ENCODE data around the gene UBASH3B.
A peak's percentile ranks its signal among the peaks of the same experiment; 100 is the strongest.

Gene UBASH3B

GRCh38 chr11:122646549-122647340 lies 8.8 kb upstream of the UBASH3B start:
- H3K9me3 ChIP-seq (ENCODE audit: control insufficient read depth in 2 of 2, low read length in 2 of 2), result no peaks in the 10 kb centered on the region
- no peaks in the 10 kb centered on the region for H3K27me3 ChIP-seq (ENCODE audit: control insufficient read depth in 2 of 2, insufficient read depth in 2 of 2, low read length in 2 of 2)
- H3K9ac ChIP-seq (ENCODE audit: low read depth in 1 of 2, low read length in 2 of 2), result no peak overlapping the region
- no peak overlapping the region for H3K27ac ChIP-seq (ENCODE audit: low read depth in 2 of 2, low read length in 2 of 2)
- no peak overlapping the region for H3K4me3 ChIP-seq (ENCODE audit: low read length in 2 of 2)
- H3K36me3 ChIP-seq (ENCODE audit: control insufficient read depth in 2 of 2, insufficient read depth in 2 of 2, low read length in 2 of 2), result no peaks in the 10 kb centered on the region
- H3K4me1 ChIP-seq (ENCODE audit: control insufficient read depth in 2 of 2, insufficient read depth in 2 of 2, low read length in 2 of 2), result no peaks in the 10 kb centered on the region

- no peaks in the 10 kb centered on the region for H3K36me3 ChIP-seq (ENCODE audit: control insufficient read depth in 2 of 2, insufficient read depth in 2 of 2, low read length in 2 of 2)
- no peak overlapping the region for H3K27ac ChIP-seq (ENCODE audit: low read depth in 2 of 2, low read length in 2 of 2)
Observed at GRCh38 chr11:122647736-122648275, 7.7 kb upstream of the UBASH3B start.

GRCh38 chr11:122649116-122649515 lies 6.4 kb upstream of the UBASH3B start:
- no peak overlapping the region for H3K27ac ChIP-seq (ENCODE audit: low read depth in 2 of 2, low read length in 2 of 2)
- H3K27me3 ChIP-seq (ENCODE audit: control insufficient read depth in 2 of 2, insufficient read depth in 2 of 2, low read length in 2 of 2), result peaks cover 0 to 8% of the 10 kb centered on the region in 2 donors
- no peaks in the 10 kb centered on the region for H3K36me3 ChIP-seq (ENCODE audit: control insufficient read depth in 2 of 2, insufficient read depth in 2 of 2, low read length in 2 of 2)
- no peaks in the 10 kb centered on the region for H3K9me3 ChIP-seq (ENCODE audit: control insufficient read depth in 2 of 2, low read length in 2 of 2)
- H3K4me1 ChIP-seq (ENCODE audit: control insufficient read depth in 2 of 2, insufficient read depth in 2 of 2, low read length in 2 of 2), result no peaks in the 10 kb centered on the region
- no peak overlapping the region for H3K4me3 ChIP-seq (ENCODE audit: low read length in 2 of 2)
- H3K9ac ChIP-seq (ENCODE audit: low read depth in 1 of 2, low read length in 2 of 2), result no peak overlapping the region

More at GRCh38 chr11:122647736-122648275, 7.7 kb upstream of the UBASH3B start:
- Histone ChIP-seq H3K9me3 (ENCODE audit: control insufficient read depth in 2 of 2, low read length in 2 of 2) (no peaks in the 10 kb centered on the region), H3K9ac (ENCODE audit: low read depth in 1 of 2, low read length in 2 of 2) (no peak overlapping the region), H3K4me3 (ENCODE audit: low read length in 2 of 2) (no peak overlapping the region), H3K27me3 (ENCODE audit: control insufficient read depth in 2 of 2, insufficient read depth in 2 of 2, low read length in 2 of 2) (no peaks in the 10 kb centered on the region), H3K4me1 (ENCODE audit: control insufficient read depth in 2 of 2, insufficient read depth in 2 of 2, low read length in 2 of 2) (no peaks in the 10 kb centered on the region)

- Histone ChIP-seq H3K9me3 (ENCODE audit: control insufficient read depth in 2 of 2, low read length in 2 of 2) (no peaks in the 10 kb centered on the region), H3K36me3 (ENCODE audit: control insufficient read depth in 2 of 2, insufficient read depth in 2 of 2, low read length in 2 of 2) (no peaks in the 10 kb centered on the region), H3K4me1 (ENCODE audit: control insufficient read depth in 2 of 2, insufficient read depth in 2 of 2, low read length in 2 of 2) (peaks cover 0 to 2% of the 10 kb centered on the region in 2 donors), H3K4me3 (ENCODE audit: low read length in 2 of 2) (no peak overlapping the region), H3K27ac (ENCODE audit: low read depth in 2 of 2, low read length in 2 of 2) (no peak overlapping the region), H3K27me3 (ENCODE audit: control insufficient read depth in 2 of 2, insufficient read depth in 2 of 2, low read length in 2 of 2) (peaks cover 0 to 11% of the 10 kb centered on the region in 2 donors), H3K9ac (ENCODE audit: low read depth in 1 of 2, low read length in 2 of 2) (no peak overlapping the region)
Observed at GRCh38 chr11:122650619-122651018, 4.9 kb upstream of the UBASH3B start.

DNA sequence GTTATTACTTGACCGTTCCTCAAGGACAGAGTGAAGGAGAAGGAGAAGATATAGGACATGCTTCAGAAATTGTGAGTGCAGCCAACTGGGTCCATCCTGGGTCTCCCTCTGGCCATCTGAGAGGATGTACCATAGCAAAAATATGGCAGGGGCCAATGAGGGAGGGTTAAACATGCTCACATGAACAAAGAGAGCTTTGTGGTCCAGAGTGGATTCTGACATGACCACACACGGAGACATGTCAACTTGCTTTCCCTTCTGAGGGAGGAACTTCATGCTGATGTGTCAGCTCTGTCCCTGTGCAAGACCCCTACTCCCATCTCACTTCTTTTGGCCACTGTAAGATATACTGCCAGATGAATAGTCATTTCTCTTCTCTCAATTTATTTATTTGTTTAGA lies 3.0 kb upstream of the UBASH3B start:
- H3K4me1 ChIP-seq (ENCODE audit: control insufficient read depth in 2 of 2, insufficient read depth in 2 of 2, low read length in 2 of 2), result peaks cover 6 to 9% of the 10 kb centered on the region in 2 donors
- H3K27ac ChIP-seq (ENCODE audit: low read depth in 2 of 2, low read length in 2 of 2), result no peak overlapping the region
- no peak overlapping the region for H3K9ac ChIP-seq (ENCODE audit: low read depth in 1 of 2, low read length in 2 of 2)
- H3K27me3 ChIP-seq (ENCODE audit: control insufficient read depth in 2 of 2, insufficient read depth in 2 of 2, low read length in 2 of 2), result peaks cover 4 to 11% of the 10 kb centered on the region in 2 donors
- H3K9me3 ChIP-seq (ENCODE audit: control insufficient read depth in 2 of 2, low read length in 2 of 2), result no peaks in the 10 kb centered on the region
- no peak overlapping the region for H3K4me3 ChIP-seq (ENCODE audit: low read length in 2 of 2)
- H3K36me3 ChIP-seq (ENCODE audit: control insufficient read depth in 2 of 2, insufficient read depth in 2 of 2, low read length in 2 of 2), result no peaks in the 10 kb centered on the region

DNA sequence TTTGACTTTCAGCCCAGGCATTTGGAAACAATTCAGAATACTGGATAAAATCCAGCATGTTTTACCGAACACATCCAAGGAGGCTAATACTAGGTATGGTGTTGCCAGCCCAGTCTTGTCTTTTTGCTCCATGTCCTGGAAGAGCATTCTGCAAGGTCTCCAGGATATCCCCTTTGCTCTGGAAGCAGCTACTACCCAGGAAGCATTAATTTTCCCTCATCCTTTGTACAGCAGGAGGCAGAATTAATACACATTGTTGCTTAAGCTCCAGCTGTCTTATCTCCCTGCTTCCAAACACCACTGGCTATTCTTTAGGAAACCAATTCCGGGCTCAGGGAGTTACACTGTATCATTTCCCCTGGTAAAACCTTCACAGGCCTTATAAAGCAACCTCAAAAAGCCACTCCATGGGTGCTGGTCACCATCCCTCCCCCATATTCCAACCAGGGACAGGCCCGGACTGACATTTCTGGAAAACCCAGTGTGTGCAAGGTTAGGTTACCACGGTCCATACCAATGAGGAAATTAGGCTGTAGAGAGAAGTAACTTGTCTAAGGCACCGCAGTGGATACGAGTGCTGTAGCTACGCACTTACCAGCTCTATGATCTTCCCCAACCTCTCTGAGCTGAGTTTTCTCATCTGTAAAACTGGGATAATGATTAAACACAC lies 1.5 kb upstream of the UBASH3B start:
- no peak overlapping the region for H3K27ac ChIP-seq (ENCODE audit: low read depth in 2 of 2, low read length in 2 of 2)
- H3K4me3 ChIP-seq (ENCODE audit: low read length in 2 of 2), result no peak overlapping the region

DNA sequence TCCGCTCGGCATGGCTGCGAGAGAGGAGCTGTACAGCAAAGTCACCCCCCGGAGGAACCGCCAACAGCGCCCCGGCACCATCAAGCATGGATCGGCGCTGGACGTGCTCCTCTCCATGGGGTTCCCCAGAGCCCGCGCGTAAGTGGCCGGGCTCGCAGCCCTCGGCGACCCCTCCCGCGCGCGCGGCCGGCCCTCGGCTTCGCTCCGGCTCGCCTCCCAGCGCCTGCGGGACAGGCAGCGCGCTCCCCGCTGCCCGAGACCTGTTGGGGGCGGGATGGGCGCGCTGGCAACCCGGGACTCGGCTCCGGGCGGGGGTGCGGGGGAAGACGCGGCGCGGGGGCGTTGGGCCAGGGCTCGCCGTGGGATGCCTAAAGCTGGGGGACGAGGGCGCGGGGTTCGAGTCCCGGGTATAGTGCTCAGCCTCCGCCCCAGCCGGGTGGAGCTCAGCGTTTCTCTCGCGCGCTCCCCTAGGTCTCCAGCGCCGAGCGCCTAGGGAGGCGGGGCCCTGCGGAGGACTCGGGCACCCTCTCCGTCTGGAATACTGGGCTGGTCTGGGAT lies 630 bp downstream of the UBASH3B start:
- Histone ChIP-seq H3K27me3 (ENCODE audit: control insufficient read depth in 2 of 2, insufficient read depth in 2 of 2, low read length in 2 of 2) (peaks cover 4 to 11% of the 10 kb centered on the region in 2 donors), H3K4me1 (ENCODE audit: control insufficient read depth in 2 of 2, insufficient read depth in 2 of 2, low read length in 2 of 2) (peaks cover 6 to 9% of the 10 kb centered on the region in 2 donors), H3K9me3 (ENCODE audit: control insufficient read depth in 2 of 2, low read length in 2 of 2) (no peaks in the 10 kb centered on the region), H3K36me3 (ENCODE audit: control insufficient read depth in 2 of 2, insufficient read depth in 2 of 2, low read length in 2 of 2) (no peaks in the 10 kb centered on the region), H3K4me3 (ENCODE audit: low read length in 2 of 2) (peak overlapping the region; percentile 75 to 79), H3K9ac (ENCODE audit: low read depth in 1 of 2, low read length in 2 of 2) (peak overlapping the region; percentile 72 to 75), H3K27ac (ENCODE audit: low read depth in 2 of 2, low read length in 2 of 2) (peak overlapping the region; percentile 76 to 83)

More for the DNA sequence above, 1.5 kb upstream of the UBASH3B start:
- H3K4me1 ChIP-seq (ENCODE audit: control insufficient read depth in 2 of 2, insufficient read depth in 2 of 2, low read length in 2 of 2), result peaks cover 6 to 9% of the 10 kb centered on the region in 2 donors
- H3K27me3 ChIP-seq (ENCODE audit: control insufficient read depth in 2 of 2, insufficient read depth in 2 of 2, low read length in 2 of 2), result peaks cover 4 to 11% of the 10 kb centered on the region in 2 donors
- H3K9ac ChIP-seq (ENCODE audit: low read depth in 1 of 2, low read length in 2 of 2), result no peak overlapping the region
- no peaks in the 10 kb centered on the region for H3K9me3 ChIP-seq (ENCODE audit: control insufficient read depth in 2 of 2, low read length in 2 of 2)
- H3K36me3 ChIP-seq (ENCODE audit: control insufficient read depth in 2 of 2, insufficient read depth in 2 of 2, low read length in 2 of 2), result no peaks in the 10 kb centered on the region

DNA sequence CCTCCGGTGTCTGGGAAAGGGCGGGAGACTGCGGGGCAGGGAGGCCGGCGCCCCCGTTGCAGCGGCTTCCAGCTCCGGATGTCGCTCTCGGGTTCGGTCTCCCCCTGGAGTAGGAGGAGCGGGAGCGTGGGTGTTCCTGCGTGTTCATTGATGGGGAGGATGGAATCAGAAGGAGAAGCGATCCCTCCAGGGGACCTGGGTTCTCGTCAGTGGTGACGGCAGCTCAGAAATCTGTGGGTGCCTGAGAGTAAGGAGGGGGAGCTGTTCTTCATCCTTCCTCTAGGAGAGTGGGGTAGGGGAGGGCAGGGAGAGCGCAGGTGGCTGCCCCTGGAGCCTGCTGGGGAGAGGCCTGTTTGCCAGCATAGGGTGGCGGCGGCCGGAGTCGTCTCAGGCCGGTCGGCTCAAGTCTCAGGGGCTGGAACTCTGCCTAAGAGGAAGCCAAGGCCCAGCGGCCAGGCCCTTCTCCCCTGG lies 1.1 kb downstream of the UBASH3B start:
- H3K9me3 ChIP-seq (ENCODE audit: control insufficient read depth in 2 of 2, low read length in 2 of 2), result no peaks in the 10 kb centered on the region
- H3K9ac ChIP-seq (ENCODE audit: low read depth in 1 of 2, low read length in 2 of 2), result peak overlapping the region; percentile 56 to 75
- peak overlapping the region; percentile 76 to 83 for H3K27ac ChIP-seq (ENCODE audit: low read depth in 2 of 2, low read length in 2 of 2)
- H3K4me3 ChIP-seq (ENCODE audit: low read length in 2 of 2), result peak overlapping the region; percentile 75 to 79
- H3K4me1 ChIP-seq (ENCODE audit: control insufficient read depth in 2 of 2, insufficient read depth in 2 of 2, low read length in 2 of 2), result peaks cover 6 to 9% of the 10 kb centered on the region in 2 donors
- H3K27me3 ChIP-seq (ENCODE audit: control insufficient read depth in 2 of 2, insufficient read depth in 2 of 2, low read length in 2 of 2), result peaks cover 4 to 11% of the 10 kb centered on the region in 2 donors
- H3K36me3 ChIP-seq (ENCODE audit: control insufficient read depth in 2 of 2, insufficient read depth in 2 of 2, low read length in 2 of 2), result no peaks in the 10 kb centered on the region

GRCh38 chr11:122659676-122660554 lies 4.4 kb downstream of the UBASH3B start:
- H3K36me3 ChIP-seq (ENCODE audit: control insufficient read depth in 2 of 2, insufficient read depth in 2 of 2, low read length in 2 of 2), result no peaks in the 10 kb centered on the region
- peaks cover 6 to 9% of the 10 kb centered on the region in 2 donors for H3K4me1 ChIP-seq (ENCODE audit: control insufficient read depth in 2 of 2, insufficient read depth in 2 of 2, low read length in 2 of 2)
- H3K4me3 ChIP-seq (ENCODE audit: low read length in 2 of 2), result no peak overlapping the region
- no peak overlapping the region for H3K27ac ChIP-seq (ENCODE audit: low read depth in 2 of 2, low read length in 2 of 2)
- H3K27me3 ChIP-seq (ENCODE audit: control insufficient read depth in 2 of 2, insufficient read depth in 2 of 2, low read length in 2 of 2), result peaks cover 0 to 4% of the 10 kb centered on the region in 2 donors
- no peak overlapping the region for H3K9ac ChIP-seq (ENCODE audit: low read depth in 1 of 2, low read length in 2 of 2)
- no peaks in the 10 kb centered on the region for H3K9me3 ChIP-seq (ENCODE audit: control insufficient read depth in 2 of 2, low read length in 2 of 2)

All from mucosa of rectum (tissue), 2 donors.